Panc1 (cell line): ENCODE results near the gene RAB30. TPM values are rescaled to one million over a fixed set of nuclear protein-coding genes. Genes with fewer than 3 reads are reported as not detected.

Experiments
- ATAC-seq: fragments of 200-7000 bp; cut with Tn5 transposase; 2 replicates; pipeline ENCODE4 v1.9.1; 2020; ENCODE audit warnings: mild to moderate bottlenecking, moderate library complexity
- BruUV-seq: library from RNA; stranded (reverse); fragments of 400-500 nt; replicated peaks from 2 replicates; lab custom pipeline; 2021; lab: Mats Ljungman, UMichigan
- CTCF ChIA-PET: fragments of 300-600 bp; sonication (Branson Sonifier 250); formaldehyde crosslinking; loops from one replicate; lab custom pipeline; 2022; ENCODE audit warnings: antibody characterized with exemption; lab: Charles Lee
- POLR2A ChIA-PET: fragments of 300-600 bp; sonication (Branson Sonifier 250); formaldehyde crosslinking; loops from one replicate; lab custom pipeline; 2022; ENCODE audit warnings: antibody characterized with exemption; lab: Charles Lee
- DNase-seq: peaks from one replicate; pipeline ENCODE4 v3.0.0-alpha.2; 2010; ENCODE audit warnings: low read depth, low spot score
- H3K27ac ChIP-seq: 2 replicates; pipeline ENCODE4 v1.5.1; 2011; ENCODE audit warnings: mild to moderate bottlenecking, low read length, inconsistent platforms
- H3K27me3 ChIP-seq: fragments of 200-500 bp; sonication (Bioruptor generic); 2 replicates; pipeline ENCODE4 v1.6.0; 2014; ENCODE audit warnings: low read length, inconsistent platforms; ENCODE audit not compliant: control insufficient read depth, insufficient read depth
- H3K36me3 ChIP-seq: fragments of 200-500 bp; sonication (Bioruptor generic); 2 replicates; pipeline ENCODE4 v1.5.1; 2014; ENCODE audit warnings: inconsistent platforms, mild to moderate bottlenecking, low read length, moderate library complexity; ENCODE audit not compliant: control insufficient read depth, insufficient read depth
- H3K4me1 ChIP-seq: 2 replicates; pipeline ENCODE4 v1.5.1; 2011; ENCODE audit warnings: inconsistent platforms, mild to moderate bottlenecking, low read length, moderate library complexity; ENCODE audit not compliant: control insufficient read depth, insufficient read depth
- H3K4me3 ChIP-seq, 2 experiments: 2 replicates each; pipeline ENCODE4 v1.5.1; 2011 to 2012; ENCODE audit warnings: low read depth in 2 of 2, low read length in 2 of 2, mild to moderate bottlenecking in 2 of 2, inconsistent platforms in 1 of 2, moderate library complexity in 1 of 2
- H3K9me3 ChIP-seq: fragments of 200-500 bp; sonication (Bioruptor generic); 2 replicates; pipeline ENCODE4 v1.5.1; 2014; ENCODE audit warnings: low read depth, mild to moderate bottlenecking, inconsistent platforms, low read length, moderate library complexity; ENCODE audit not compliant: control insufficient read depth, insufficient read depth
- CTCF ChIP-seq: fragments of 450-650 bp; IDR thresholded peaks from 2 replicates; pipeline ENCODE4 v1.5.1; 2017; ENCODE audit warnings: mild to moderate bottlenecking
- POLR2AphosphoS5 ChIP-seq: IDR thresholded peaks from 2 replicates; pipeline ENCODE4 v1.6.1; 2012; ENCODE audit warnings: mild to moderate bottlenecking, low read depth, low read length, moderate library complexity
- SIN3A ChIP-seq: IDR thresholded peaks from 2 replicates; pipeline ENCODE4 v1.6.1; 2012; ENCODE audit warnings: low read depth, mild to moderate bottlenecking, low read length, moderate library complexity, borderline replicate concordance; ENCODE audit not compliant: insufficient read depth
- TCF7L2 ChIP-seq: IDR thresholded peaks from 2 replicates; pipeline ENCODE4 v1.6.1; 2011; ENCODE audit warnings: mild to moderate bottlenecking, low read depth, low read length, inconsistent platforms
- in situ Hi-C: cut with HindIII; loops from 2 replicates; pipeline ENCODE4 v1.10.0; 2016; ENCODE audit warnings: low sequenced_read_pairs, low pct_unique_long_range_greater_than_20kb
- intact Hi-C: fragments of 100-400 bp; cut with micrococcal nuclease; formaldehyde crosslinking; loops from one replicate; pipeline ENCODE4 v1.10.0; 2022; ENCODE audit not compliant: unreplicated experiment
- total RNA-seq: library from RNA; stranded (reverse); gene quantifications from one replicate; pipeline ENCODE4 v1.2.1, GENCODE V29; 2021; ENCODE audit not compliant: unreplicated experiment
- TF ChIP-seq, protein P1 (sequence below), 2 experiments: IDR thresholded peaks; 2 replicates each; pipeline ENCODE4 v1.6.1; 2011 to 2012; ENCODE audit warnings: low read depth in 2 of 2, control low read depth in 1 of 2, low read length in 1 of 2, mild to moderate bottlenecking in 1 of 2, moderate library complexity in 1 of 2; ENCODE audit not compliant: insufficient read depth in 1 of 2

The RAB30 gene
- total RNA-seq, 1 experiment from 2014 or later, result 19.0 TPM

GRCh38 chr11:82976786-82977185 is 94.9 kb downstream of the RAB30 start:
- Histone ChIP-seq H3K36me3 (no peaks in the 10 kb centered on the region), H3K4me1 (peaks cover 6% of the 10 kb centered on the region; the same call in 1 of the 2 replicates), H3K27me3 (no peaks in the 10 kb centered on the region), H3K9me3 (no peaks in the 10 kb centered on the region), H3K4me3 (no peak overlapping the region), H3K27ac (no peak overlapping the region)
- no peak for DNase-seq
- intact Hi-C loops, result no loop called here
- TF ChIP-seq SIN3A (no peak), CTCF (no peak), POLR2AphosphoS5 (no peak), TCF7L2 (no peak)
- TF ChIP-seq, protein P1, sequence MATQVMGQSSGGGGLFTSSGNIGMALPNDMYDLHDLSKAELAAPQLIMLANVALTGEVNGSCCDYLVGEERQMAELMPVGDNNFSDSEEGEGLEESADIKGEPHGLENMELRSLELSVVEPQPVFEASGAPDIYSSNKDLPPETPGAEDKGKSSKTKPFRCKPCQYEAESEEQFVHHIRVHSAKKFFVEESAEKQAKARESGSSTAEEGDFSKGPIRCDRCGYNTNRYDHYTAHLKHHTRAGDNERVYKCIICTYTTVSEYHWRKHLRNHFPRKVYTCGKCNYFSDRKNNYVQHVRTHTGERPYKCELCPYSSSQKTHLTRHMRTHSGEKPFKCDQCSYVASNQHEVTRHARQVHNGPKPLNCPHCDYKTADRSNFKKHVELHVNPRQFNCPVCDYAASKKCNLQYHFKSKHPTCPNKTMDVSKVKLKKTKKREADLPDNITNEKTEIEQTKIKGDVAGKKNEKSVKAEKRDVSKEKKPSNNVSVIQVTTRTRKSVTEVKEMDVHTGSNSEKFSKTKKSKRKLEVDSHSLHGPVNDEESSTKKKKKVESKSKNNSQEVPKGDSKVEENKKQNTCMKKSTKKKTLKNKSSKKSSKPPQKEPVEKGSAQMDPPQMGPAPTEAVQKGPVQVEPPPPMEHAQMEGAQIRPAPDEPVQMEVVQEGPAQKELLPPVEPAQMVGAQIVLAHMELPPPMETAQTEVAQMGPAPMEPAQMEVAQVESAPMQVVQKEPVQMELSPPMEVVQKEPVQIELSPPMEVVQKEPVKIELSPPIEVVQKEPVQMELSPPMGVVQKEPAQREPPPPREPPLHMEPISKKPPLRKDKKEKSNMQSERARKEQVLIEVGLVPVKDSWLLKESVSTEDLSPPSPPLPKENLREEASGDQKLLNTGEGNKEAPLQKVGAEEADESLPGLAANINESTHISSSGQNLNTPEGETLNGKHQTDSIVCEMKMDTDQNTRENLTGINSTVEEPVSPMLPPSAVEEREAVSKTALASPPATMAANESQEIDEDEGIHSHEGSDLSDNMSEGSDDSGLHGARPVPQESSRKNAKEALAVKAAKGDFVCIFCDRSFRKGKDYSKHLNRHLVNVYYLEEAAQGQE (IDR thresholded peaks at IDR 0.05; ENCODE audit: insufficient read depth in 1 of 2, low read depth in 2 of 2, low read length in 1 of 2), result no peak
- CTCF ChIA-PET, result no interaction called here
- no peak for ATAC-seq
- in situ Hi-C loops, result no loop called here
- BruUV-seq, result no TSS peak
- POLR2A ChIA-PET, result no interaction called here

- no TSS peak for BruUV-seq
- Histone ChIP-seq H3K4me3 (no peak overlapping the region), H3K4me1 (peaks cover 6% of the 10 kb centered on the region; the same call in 1 of the 2 replicates), H3K9me3 (no peaks in the 10 kb centered on the region), H3K27me3 (no peaks in the 10 kb centered on the region), H3K27ac (no peak overlapping the region), H3K36me3 (no peaks in the 10 kb centered on the region)
- DNase-seq, result no peak
- ChIA-PET POLR2A (no interaction called here), CTCF (no interaction called here)
- TF ChIP-seq CTCF (no peak), POLR2AphosphoS5 (no peak), TCF7L2 (no peak), SIN3A (no peak)
- TF ChIP-seq, protein P1 (IDR thresholded peaks at IDR 0.05; ENCODE audit: insufficient read depth in 1 of 2, low read depth in 2 of 2, low read length in 1 of 2), result no peak
- ATAC-seq, result no peak
- in situ Hi-C loops, result no loop called here
- intact Hi-C loops, result no loop called here
These were observed 95.8 kb downstream of the RAB30 start for GRCh38 chr11:82975882-82976281.
